ENCODE results near the gene TOGARAM1.

The TOGARAM1 gene

DNA sequence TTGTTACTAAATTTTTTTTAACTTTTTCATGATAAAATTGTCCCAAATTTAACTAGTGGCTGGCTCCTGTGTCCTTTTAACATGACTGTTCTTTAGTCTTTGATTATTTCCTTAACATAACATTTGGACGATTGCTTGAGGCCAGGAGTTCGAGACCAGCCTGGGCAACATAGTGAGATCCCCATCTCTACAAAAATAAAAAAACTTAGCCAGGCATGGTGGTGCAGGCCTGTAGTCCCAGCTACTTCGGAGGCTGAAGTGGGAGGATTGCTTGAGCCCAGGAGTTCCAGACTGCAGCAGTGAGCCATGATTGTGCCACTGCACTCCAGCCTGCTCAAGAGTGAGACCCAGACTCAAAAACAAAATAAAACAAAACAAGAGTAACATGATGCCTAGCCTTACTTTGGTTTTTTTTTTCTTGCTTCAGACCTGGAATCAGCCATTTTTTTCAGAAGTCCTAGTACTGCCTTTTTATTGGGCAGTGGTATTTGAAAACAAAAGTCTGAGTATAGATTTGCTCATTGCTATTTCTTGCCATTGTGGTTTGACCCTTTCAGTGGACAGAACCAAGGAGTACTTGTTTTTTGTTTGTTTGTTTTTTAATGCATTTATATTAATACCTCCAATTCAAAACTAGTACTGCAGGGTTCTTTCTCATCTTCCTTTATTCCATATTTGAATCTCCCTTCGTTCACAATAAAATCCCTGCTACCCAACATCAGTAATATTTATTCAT is 4.8 kb downstream of the TOGARAM1 start:
- no peak for DNase-seq

GRCh38 chr14:44968714-44969113 is 6.7 kb downstream of the TOGARAM1 start:
- DNase-seq: no peak

GRCh38 chr14:44970907-44971306 is 8.9 kb downstream of the TOGARAM1 start:
- DNase-seq: no peak

- DNase-seq: no peak
Observed at GRCh38 chr14:44971459-44971858, 9.5 kb downstream of the TOGARAM1 start.

DNA sequence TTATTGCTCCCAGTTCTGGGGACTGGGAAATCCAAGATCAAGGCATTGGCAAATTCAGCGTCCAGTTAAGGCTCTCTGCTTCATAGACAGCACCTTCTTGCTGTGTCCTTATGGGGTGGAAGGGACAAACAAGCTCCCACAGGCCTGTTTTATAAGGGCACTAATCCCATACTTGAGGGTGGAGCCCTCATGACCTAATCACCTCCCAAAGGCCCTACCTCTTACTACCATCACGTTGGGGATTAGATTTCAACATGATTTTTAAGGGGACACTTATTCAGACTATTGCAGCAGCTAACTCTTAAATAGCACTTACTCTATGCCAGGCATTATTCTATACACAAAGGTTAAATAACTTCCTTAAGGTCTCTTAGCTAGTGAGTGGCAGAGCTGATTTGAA is 17.3 kb downstream of the TOGARAM1 start:
- no peak for DNase-seq

GRCh38 chr14:44979740-44980356 is 17.9 kb downstream of the TOGARAM1 start:
- no peak for DNase-seq

DNA sequence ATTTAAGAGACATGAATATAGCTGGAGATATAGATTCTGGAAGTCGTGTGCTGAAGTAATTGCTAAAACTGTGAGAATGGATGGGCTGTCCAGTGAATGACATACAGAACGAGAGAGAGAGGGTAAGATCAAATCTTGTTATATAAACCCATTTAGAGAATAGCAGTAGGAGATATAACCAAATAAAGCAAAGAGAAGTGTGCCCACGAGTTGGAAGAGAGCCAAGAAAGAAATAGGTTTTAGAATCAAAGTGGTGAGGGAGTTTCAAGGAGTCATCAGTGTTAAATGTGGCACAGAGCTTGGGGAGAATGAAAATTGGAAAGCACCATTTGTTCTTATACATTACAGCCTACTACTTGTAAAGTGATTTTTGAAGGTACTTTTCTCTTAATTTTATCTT is 19.2 kb downstream of the TOGARAM1 start:
- DNase-seq: no peak

DNA sequence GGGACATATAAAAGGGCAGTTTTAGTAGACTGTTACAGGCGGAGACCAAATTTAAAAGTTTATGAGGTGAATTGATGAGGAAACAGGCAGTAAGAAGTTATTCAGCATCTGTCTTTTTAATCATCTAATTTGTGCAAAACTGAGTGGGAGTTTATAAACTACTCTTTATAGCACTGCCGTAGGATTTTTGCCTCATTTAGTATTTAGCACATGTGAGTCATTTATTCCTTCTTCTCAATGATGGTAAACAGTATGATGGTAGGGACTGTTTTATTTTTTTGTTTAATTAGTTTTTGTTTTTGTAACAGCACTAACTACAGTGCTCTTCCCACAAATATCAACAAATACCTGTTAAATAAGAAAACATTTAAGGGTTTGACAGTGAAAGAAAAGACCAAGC is 20.6 kb downstream of the TOGARAM1 start:
- no peak for DNase-seq

DNA sequence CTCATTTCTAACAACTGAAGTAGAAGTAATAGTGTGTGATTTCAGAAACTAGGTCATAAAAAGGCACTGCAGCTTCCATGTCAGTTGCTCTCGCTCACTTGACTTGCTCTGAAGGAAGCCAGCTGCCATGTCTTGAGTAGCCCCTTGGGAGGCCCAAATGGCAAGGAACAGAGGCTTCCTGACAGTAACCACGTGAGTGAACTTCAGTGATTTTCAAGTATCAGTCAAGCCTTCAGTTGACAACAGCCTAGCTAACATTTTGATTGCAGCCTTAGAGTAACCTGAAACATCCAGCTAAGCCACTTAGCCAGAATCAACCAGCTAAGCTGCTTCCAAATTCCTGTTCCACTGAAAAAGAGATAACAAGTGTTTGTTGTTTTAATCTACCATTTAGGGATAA is 26.7 kb downstream of the TOGARAM1 start:
- DNase-seq: no peak

DNA sequence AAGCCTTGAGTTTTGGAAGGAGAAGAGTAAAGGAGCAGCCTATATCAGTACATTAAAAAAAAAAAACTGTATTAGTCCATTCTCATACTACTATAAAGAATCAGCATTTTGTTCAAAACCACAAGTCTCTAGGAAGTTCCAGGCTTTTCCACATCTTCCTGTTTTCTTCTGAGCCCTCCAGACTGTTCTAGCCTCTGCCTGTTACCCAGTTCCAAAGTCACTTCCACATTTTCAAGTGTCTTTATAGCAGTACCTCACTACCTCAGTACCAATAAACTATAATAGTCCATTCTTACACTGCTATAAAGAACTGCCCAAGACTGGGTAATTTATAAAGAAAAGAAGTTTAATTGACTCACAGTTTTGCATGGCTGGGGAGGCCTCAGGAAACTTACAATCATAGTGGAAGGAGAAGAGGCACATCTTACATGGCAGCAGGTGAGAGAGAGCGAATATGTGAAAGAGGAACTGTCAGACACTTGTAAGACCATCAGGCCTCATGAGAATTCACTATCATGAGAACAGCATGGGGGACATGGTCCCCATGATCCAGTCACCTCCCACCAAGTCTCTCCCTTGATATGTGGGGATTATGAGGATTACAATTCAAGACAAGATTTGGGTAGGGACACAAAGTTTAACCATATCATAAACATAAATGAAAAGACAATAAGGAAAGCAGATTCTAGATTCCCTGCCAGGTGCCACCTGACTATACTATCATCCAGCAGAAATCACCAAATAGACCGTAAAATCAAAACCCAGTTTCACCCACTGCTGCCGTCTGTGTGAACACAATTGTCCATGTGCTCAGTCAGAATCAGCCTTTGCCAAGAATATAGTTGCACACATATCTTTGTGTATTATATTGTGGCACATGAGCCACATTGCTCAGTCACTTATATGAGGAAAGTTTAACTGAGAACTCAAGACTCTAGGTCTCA is 27.8 kb downstream of the TOGARAM1 start:
- DNase-seq: no peak

DNA sequence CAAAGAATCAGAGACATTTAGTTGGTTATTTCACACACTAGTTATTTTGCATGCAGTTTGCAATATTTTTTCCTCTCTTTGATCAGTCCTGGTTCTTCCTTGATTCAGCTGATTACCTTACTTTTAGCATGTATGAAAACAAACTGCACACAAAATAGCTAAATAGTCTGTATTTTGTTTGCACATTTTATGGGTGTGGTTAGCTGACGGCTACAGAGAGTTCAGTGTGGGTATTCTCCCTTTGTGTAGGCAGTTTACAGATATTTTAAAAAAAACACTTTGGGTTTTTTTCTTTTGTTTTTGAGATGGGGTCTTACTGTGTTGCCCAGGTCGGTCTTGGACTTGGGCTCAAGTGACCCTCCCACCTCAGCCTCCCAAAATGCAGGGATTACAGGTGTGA is 28.5 kb downstream of the TOGARAM1 start:
- DNase-seq: no peak

DNA sequence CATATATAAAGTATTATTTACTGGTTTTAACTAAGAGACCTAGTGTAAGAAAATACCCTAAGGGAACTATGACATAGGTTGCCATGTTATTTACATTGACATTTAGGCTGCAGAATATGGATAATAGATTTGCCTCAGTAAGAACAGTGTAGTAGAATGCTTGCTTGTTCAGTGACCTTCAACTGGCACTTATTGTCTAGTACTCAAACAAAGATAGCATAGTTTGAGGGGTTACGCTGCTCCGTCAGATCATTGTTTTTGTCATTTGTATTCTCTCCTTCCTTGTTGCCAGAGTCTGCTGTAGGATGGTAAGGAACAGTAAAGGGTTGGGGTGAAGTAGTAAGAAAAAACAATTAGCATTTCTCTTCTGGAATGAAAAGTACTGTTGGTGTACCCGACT is 33.2 kb downstream of the TOGARAM1 start:
- no peak for DNase-seq

GRCh38 chr14:44995770-44996294 is 33.8 kb downstream of the TOGARAM1 start:
- DNase-seq: no peak

DNA sequence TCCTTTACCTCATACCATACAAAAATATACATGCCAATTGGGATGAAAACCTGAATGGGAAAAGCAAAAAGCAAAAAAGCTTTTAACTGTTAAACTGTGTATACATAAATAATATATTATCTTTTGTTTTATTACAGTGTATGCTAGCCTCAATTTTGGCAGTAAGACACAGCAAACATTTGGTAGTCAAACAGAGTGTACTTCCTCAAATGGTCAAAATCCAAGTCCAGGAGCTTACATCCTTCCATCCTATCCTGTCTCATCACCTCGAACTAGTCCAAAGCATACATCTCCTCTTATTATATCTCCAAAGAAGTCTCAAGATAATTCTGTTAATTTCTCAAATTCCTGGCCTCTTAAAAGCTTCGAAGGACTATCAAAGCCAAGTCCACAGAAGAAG is 41.9 kb downstream of the TOGARAM1 start:
- no peak for DNase-seq

DNA sequence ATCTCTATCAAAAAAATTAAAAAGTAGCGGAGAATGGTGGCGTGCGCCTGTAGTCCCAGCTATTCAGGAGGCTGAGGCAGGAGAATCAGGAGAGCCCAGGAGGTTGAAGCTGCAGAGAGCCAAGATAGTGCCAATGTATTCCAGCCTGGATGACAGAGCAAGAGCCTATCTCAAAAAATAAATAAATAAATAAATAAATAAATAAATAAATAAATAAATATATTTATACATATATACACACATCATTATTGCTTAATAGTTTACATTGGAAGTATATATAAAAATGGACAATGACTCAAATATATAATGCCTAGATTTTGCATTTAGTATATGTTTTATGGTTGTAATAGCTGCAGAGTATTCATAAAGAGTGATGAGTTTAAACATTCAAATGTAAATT is 53.1 kb downstream of the TOGARAM1 start:
- DNase-seq: no peak

DNA sequence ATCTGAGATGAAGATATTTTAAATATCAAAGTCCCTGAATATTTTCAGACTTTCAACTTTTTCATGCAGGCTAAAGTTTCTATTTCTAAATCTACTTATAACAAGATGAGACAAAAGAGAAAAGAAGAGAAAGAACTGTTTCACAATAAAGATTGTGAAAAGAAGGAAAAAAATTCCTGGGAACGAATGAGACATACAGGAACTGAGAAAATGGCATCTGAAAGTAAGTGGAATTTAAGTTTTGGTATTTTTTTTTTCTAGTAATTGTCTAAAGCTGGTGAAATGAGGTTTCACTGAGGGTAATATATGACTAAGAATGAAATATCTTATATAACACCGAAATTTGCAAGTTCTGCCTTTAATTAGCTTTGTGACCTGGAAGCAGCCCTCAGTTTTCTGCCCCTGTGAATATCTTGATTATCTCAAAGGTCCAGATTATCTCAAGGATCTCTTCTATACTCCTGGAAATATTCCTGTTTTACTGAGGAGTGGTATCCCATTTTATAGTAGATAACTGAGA is 66.2 kb downstream of the TOGARAM1 start:
- no peak for DNase-seq

- DNase-seq: no peak
Observed at GRCh38 chr14:45034730-45035129, 72.7 kb downstream of the TOGARAM1 start.

DNA sequence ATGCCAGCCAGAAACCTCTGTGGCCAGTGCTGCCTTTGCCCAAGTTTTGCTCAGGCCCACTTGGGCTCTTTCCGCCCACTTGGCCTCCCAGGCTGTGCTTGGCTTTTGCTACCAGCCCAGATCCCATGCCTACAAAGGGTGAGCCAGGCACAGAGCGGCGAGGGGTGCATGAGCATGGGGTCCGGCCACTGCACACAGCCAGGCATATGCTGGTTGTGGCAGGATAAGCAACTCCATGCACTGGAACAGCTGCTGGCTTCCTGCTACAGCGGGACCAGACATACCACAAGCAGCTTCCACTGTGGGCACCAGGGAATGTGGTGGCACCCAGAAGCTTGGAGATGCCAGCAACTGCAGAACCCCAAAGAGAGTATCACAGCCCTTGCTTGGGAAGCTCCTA is 76.3 kb downstream of the TOGARAM1 start:
- no peak for DNase-seq

DNA sequence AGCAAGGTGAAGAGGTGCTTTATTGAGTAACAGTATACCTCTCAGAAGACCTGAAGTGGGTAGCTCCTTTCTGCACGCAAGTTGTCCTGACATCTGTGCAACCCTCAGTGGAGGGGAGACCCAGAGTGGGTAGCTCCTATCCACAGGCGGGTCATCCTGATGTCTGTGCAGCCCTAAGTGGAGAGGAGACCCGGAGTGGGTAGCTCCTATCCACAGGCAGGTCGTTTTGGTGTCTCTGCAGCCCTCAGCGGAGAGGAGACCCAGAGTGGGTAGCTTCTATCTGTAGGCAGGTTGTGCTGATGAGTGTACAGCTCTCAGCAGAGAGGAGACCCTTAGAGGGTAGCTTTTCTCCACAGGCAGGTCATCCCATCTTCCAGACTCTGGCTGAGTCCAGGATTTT is 76.9 kb downstream of the TOGARAM1 start:
- no peak for DNase-seq

DNA sequence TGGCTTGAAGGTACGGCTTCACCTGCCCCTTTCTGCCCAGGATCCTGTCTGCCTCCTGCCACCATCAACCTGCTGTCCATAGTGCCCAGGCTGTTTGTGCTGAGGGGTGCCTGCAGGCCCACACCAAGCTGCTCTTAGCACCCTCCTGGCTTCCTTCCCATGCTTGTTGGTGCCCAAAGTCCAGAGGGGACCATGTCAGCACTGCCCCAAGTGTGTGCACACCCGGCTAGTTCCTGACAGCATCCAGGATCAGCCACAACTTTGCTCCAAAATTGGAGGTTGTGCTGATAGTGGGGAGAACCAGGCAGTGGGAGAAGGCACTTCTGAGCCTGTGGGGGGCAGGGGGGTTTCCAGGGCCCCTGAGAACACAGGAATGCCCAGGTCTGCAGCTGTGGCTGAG is 77.4 kb downstream of the TOGARAM1 start:
- no peak for DNase-seq

DNA sequence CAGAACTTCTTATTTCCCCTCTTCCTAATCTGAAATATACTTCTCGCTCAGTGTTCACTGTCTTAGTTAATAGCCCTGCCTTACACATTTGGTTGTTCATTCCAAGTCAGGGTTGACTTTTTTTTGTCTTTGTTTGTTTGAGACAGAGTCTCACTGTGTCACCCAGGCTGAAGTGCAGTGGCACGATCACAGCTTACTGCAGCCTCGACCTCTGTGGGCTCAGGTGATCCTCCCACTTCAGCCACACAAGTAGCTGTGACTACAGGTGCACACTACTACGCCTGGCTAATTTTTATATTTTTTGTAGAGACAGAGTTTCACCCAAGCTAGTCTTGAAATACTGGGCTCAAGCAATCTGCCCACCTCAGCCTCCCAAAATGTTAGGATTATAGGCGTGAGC is 79.7 kb downstream of the TOGARAM1 start:
- no peak for DNase-seq

- DNase-seq: no peak
Observed at GRCh38 chr14:45044638-45045037, 82.6 kb downstream of the TOGARAM1 start.

GRCh38 chr14:45048385-45048784 is 86.4 kb downstream of the TOGARAM1 start:
- DNase-seq: no peak
